Measurements from ENCODE around the gene UBE4B.

UBE4B gene

DNA sequence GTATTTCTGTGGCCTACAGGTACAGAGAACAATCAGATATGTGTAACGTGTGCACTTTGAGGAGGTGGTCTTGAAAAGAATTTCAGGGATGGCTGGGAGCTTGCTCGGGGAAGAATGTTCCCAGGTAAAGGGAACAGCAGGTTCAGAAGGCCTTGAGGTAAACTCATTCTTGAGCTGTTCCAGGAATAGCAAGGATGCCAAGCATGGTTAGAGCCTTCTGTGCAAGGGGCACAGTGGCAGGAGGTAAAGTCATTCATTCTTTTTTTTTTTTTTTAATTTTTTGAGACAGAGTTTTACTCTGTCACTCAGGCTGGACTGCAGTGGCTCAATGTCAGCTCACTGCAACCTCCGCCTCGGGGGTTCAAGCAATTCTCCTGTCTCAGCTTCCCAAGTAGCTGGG is 10.0 kb downstream of the UBE4B start:
- no peak overlapping the region for H3K4me3 ChIP-seq (ENCODE audit: low read depth, low read length)
- no peak for DNase-seq (ENCODE audit: low read depth)
- TF ChIP-seq, protein P1, sequence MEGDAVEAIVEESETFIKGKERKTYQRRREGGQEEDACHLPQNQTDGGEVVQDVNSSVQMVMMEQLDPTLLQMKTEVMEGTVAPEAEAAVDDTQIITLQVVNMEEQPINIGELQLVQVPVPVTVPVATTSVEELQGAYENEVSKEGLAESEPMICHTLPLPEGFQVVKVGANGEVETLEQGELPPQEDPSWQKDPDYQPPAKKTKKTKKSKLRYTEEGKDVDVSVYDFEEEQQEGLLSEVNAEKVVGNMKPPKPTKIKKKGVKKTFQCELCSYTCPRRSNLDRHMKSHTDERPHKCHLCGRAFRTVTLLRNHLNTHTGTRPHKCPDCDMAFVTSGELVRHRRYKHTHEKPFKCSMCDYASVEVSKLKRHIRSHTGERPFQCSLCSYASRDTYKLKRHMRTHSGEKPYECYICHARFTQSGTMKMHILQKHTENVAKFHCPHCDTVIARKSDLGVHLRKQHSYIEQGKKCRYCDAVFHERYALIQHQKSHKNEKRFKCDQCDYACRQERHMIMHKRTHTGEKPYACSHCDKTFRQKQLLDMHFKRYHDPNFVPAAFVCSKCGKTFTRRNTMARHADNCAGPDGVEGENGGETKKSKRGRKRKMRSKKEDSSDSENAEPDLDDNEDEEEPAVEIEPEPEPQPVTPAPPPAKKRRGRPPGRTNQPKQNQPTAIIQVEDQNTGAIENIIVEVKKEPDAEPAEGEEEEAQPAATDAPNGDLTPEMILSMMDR (IDR thresholded peaks at IDR 0.05; ENCODE audit: control insufficient read depth, extremely low read depth, insufficient read depth), result no peak

DNA sequence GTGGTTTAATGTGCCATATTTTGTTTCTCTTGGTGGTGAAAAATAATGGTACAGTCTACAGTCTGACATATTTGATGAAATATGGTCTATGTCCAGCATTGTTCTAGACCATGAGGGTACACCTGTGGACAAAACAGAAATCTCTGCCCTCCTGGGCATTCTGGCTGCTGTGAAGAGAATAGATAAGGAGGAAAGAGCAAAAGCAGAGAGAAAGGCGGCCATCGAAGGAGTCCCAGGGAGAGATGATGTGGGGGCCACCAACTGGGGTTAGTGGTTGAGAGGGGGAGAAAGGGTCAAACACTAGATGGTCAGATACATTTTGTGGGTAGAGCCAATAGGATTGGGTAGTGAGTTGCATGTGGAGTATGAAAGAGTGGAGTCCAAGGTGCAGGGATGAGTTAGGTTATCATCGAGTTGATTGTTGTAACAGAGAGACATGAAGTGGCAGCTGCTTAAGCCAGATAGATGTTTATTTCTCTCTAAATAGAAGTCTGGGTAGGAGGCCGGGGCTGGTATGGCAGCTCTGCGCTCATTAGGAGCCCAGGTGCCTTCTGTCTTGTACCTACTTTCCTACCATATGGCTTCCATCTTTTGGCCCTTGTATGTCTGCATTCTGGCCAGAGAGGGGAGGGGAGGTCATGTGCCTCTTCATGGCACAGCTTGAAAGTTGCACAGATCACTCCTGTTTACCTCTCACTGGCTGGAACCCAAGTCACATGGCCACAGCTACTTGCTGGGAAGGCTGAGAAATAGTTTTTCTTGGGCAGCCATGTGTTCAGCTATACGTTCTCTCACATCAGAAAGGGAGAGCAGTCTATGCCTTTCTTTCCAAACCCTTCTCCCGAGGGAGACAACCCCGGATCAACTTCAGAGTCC is 13.0 kb downstream of the UBE4B start:
- H3K4me3 ChIP-seq (ENCODE audit: low read depth, low read length), result no peak overlapping the region
- peak; percentile 95 for DNase-seq (ENCODE audit: low read depth)
- TF ChIP-seq, protein P1 (IDR thresholded peaks at IDR 0.05; ENCODE audit: control insufficient read depth, extremely low read depth, insufficient read depth), result no peak

DNA sequence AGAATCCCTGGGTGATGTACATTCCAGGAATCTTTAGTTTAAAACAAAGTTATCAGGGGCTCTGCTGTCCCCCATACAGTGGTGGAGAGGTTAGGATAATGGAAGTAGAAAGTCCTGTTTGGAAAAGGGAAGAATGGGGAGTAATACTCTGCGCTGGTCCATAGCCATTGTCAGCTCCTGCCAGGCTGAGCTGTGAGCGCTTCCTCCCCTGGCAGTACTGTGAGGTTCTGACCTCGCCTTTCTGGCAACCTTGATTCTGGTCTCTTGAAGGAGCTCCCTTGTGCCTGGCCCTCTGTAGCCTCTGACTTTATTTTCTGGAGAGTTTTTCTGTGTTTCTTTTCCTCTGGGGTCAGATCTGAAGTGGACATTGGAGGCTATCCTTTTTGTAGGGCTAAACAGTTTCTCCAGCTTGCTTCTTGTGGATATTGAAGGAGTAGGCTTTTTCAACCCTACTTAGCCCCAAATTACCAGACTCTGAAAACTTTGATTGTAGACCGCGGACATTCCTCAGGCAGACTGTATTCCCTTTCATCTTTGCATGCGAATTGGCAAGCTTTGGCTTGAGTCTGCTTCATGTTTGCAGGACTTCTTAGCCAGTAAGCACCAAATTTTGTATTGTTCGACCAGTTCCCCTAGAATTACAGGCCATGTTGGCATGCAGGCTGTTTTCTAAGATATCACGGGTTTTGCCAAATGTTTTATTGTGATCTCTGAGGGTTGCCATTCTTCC is 13.8 kb downstream of the UBE4B start:
- H3K4me3 ChIP-seq (ENCODE audit: low read depth, low read length), result no peak overlapping the region
- TF ChIP-seq, protein P1 (IDR thresholded peaks at IDR 0.05; ENCODE audit: control insufficient read depth, extremely low read depth, insufficient read depth), result no peak
- no peak for DNase-seq (ENCODE audit: low read depth)

DNA sequence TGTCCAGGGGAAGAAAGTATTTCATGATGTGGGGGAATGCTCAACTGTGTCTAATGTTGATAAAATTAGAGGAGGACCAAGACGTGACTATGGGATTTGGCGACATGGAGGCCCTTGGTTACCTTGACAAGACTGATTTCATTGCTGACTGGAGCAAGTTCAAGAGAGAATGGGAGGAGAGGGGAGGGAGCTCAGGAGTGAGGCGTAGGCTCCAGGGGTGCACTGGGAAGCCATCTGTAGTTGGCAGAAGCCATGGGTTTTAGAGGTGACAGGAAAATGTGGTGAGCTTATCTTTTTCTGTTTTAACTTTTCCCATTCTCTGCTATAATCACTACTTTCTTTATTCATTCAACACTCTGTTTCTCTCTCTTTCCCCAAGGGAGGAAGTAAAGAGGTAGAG is 15.8 kb downstream of the UBE4B start:
- no peak overlapping the region for H3K4me3 ChIP-seq (ENCODE audit: low read depth, low read length)
- DNase-seq (ENCODE audit: low read depth), result no peak
- TF ChIP-seq, protein P1 (IDR thresholded peaks at IDR 0.05; ENCODE audit: control insufficient read depth, extremely low read depth, insufficient read depth), result no peak

DNA sequence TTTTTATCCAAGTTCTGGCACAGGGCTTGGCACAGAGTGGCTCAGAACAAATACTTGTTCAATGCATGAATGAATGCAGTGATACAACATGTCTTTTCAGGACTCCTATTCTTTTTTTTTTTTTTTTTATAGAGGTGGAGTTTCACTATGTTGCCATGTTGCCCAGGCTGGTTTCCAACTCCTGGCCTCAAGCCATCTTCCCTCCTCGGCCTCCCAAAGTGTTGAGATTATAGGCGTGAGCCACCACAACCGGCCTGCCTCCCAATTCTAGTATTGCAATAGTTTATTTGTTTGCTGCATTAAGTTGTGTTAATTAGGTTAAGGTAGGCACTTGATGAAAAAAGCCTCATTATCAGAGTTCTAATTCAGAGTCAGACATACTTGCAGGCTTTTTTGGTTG is 17.9 kb downstream of the UBE4B start:
- DNase-seq (ENCODE audit: low read depth), result no peak
- no peak overlapping the region for H3K4me3 ChIP-seq (ENCODE audit: low read depth, low read length)
- TF ChIP-seq, protein P1 (IDR thresholded peaks at IDR 0.05; ENCODE audit: control insufficient read depth, extremely low read depth, insufficient read depth), result no peak

DNA sequence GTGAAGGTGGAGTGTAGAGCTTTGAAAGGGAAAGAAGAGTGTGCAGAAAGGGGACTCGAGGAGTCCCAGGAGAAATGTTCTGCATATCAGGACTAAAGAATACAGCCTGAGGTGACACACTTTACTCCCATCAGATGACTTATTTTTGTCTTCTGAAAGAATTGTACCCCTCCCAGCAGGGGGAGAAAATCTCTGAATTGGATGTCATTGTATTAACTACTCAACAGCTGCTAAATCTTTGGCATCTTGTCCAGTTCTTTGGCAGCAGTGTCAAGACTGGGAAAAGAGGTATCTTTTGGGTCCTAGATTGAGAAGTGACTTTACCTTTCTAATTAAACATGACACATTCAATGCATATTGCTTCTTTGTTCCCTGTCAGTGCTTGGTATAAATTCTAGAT is 18.9 kb downstream of the UBE4B start:
- DNase-seq (ENCODE audit: low read depth), result no peak
- H3K4me3 ChIP-seq (ENCODE audit: low read depth, low read length), result no peak overlapping the region
- TF ChIP-seq, protein P1 (IDR thresholded peaks at IDR 0.05; ENCODE audit: control insufficient read depth, extremely low read depth, insufficient read depth), result no peak
